HEK293 (cell line): ENCODE results near the gene NMNAT2.
"Not testable (repeated sequence)": the region's sequence is repeated elsewhere in the genome, so short reads cannot be mapped to it uniquely, and the experiment has no call there.

Experiments
- CTCF ChIA-PET: fragments of 350-600 bp; formaldehyde crosslinking; extraction: SDS; loops from one replicate; lab custom pipeline; 2021; ENCODE audit warnings: antibody characterized with exemption; lab: Yijun Ruan, JAX
- POLR2A ChIA-PET: fragments of 300-600 bp; formaldehyde crosslinking; extraction: SDS; loops from one replicate; lab custom pipeline; 2020; ENCODE audit warnings: antibody characterized with exemption, inconsistent platforms; lab: Yijun Ruan, JAX
- H3K27ac ChIP-seq: fragments of 200-500 bp; sonication (Bioruptor generic); 2 replicates; pipeline ENCODE4 v1.5.1; 2014; ENCODE audit warnings: low read depth, low read length, control low read depth, inconsistent platforms; ENCODE audit errors: extremely low read depth
- H3K36me3 ChIP-seq, 2 experiments: fragments of 200-500 bp in 1 of 2; sonication (Bioruptor generic) in 1 of 2; 1 replicate in 1 of 2; 2 replicates in 1 of 2; pipeline ENCODE4 v1.5.1; 2014 to 2017; ENCODE audit warnings: inconsistent platforms in 2 of 2, low read length in 2 of 2; ENCODE audit not compliant: control insufficient read depth in 2 of 2, insufficient read depth in 1 of 2
- H3K4me1 ChIP-seq: fragments of 200-500 bp; sonication (Bioruptor generic); 2 replicates; pipeline ENCODE4 v1.5.1; 2014; ENCODE audit warnings: mild to moderate bottlenecking, low read length, inconsistent platforms; ENCODE audit not compliant: control insufficient read depth, insufficient read depth
- H3K4me3 ChIP-seq: 2 replicates; pipeline ENCODE4 v1.5.1; 2011; ENCODE audit warnings: low read depth, mild to moderate bottlenecking, control low read depth, low read length, moderate library complexity
- H3K9me3 ChIP-seq: fragments of 200-500 bp; sonication (Bioruptor generic); 2 replicates; pipeline ENCODE4 v1.5.1; 2014; ENCODE audit warnings: low read depth, low read length, inconsistent platforms; ENCODE audit not compliant: control insufficient read depth, insufficient read depth
- KLF1 ChIP-seq: fragments of 450-650 bp; formaldehyde crosslinking; IDR thresholded peaks from 2 replicates; pipeline ENCODE4 v1.5.1; 2016; ENCODE audit warnings: missing biosample characterization, missing genetic modification characterization
- ZIC2 ChIP-seq: fragments of 450-650 bp; formaldehyde crosslinking; IDR thresholded peaks from 2 replicates; pipeline ENCODE4 v1.5.1; 2016; ENCODE audit warnings: missing biosample characterization, missing genetic modification characterization
- ZNF211 ChIP-seq: fragments of 450-650 bp; formaldehyde crosslinking; IDR thresholded peaks from 2 replicates; pipeline ENCODE4 v1.5.1; 2016; ENCODE audit warnings: low read depth, missing biosample characterization, missing genetic modification characterization
- ZNF366 ChIP-seq: fragments of 450-650 bp; formaldehyde crosslinking; conservative IDR thresholded peaks from 2 replicates; pipeline ENCODE4 v1.5.1; 2016; ENCODE audit warnings: missing biosample characterization, missing genetic modification characterization
- ZNF707 ChIP-seq: fragments of 450-650 bp; formaldehyde crosslinking; IDR thresholded peaks from 2 replicates; pipeline ENCODE4 v1.5.1; 2016; ENCODE audit warnings: missing biosample characterization, missing genetic modification characterization
- ZNF830 ChIP-seq: fragments of 450-650 bp; IDR thresholded peaks from 2 replicates; pipeline ENCODE4 v1.5.0; 2018; ENCODE audit warnings: missing biosample characterization, missing genetic modification characterization, low read depth, mild to moderate bottlenecking, moderate library complexity
- TF ChIP-seq, protein P1 (sequence below): fragments of 450-650 bp; formaldehyde crosslinking; IDR thresholded peaks from 2 replicates; pipeline ENCODE4 v1.5.1; 2016; ENCODE audit warnings: missing biosample characterization, missing genetic modification characterization
- TF ChIP-seq, protein P2 (sequence below): fragments of 450-650 bp; formaldehyde crosslinking; IDR thresholded peaks from 2 replicates; pipeline ENCODE4 v1.5.1; 2016; ENCODE audit warnings: missing biosample characterization, missing genetic modification characterization, borderline replicate concordance
- TF ChIP-seq, protein P3 (sequence below): fragments of 450-650 bp; formaldehyde crosslinking; IDR thresholded peaks from 2 replicates; pipeline ENCODE4 v1.5.1; 2016; ENCODE audit warnings: missing biosample characterization, missing genetic modification characterization

The NMNAT2 gene

DNA sequence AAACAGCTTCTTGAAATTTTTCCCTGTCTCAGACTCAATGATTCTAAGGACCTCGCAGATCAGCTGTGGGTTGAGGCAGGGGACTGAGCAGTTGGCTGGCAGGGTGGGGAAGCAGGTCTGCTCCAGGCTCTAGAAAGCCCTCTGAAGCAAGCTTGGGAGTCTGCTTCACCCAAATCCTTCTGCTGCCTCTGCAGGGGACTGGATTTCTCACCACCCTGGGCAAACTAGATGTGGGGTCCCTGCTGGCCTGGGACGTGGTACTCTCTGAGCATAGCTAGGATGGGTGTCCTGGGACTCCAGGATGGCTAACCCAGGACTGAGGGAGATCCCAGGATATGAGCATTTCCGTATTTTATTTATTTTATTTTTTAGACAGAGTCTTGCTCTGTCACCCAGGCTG lies 142.9 kb downstream of the NMNAT2 start (continued):
- TF ChIP-seq, protein P1, sequence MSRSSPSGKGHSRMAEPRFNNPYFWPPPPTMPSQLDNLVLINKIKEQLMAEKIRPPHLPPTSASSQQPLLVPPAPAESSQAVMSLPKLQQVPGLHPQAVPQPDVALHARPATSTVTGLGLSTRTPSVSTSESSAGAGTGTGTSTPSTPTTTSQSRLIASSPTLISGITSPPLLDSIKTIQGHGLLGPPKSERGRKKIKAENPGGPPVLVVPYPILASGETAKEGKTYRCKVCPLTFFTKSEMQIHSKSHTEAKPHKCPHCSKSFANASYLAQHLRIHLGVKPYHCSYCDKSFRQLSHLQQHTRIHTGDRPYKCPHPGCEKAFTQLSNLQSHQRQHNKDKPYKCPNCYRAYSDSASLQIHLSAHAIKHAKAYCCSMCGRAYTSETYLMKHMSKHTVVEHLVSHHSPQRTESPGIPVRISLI: no peak
- TF ChIP-seq, protein P2, sequence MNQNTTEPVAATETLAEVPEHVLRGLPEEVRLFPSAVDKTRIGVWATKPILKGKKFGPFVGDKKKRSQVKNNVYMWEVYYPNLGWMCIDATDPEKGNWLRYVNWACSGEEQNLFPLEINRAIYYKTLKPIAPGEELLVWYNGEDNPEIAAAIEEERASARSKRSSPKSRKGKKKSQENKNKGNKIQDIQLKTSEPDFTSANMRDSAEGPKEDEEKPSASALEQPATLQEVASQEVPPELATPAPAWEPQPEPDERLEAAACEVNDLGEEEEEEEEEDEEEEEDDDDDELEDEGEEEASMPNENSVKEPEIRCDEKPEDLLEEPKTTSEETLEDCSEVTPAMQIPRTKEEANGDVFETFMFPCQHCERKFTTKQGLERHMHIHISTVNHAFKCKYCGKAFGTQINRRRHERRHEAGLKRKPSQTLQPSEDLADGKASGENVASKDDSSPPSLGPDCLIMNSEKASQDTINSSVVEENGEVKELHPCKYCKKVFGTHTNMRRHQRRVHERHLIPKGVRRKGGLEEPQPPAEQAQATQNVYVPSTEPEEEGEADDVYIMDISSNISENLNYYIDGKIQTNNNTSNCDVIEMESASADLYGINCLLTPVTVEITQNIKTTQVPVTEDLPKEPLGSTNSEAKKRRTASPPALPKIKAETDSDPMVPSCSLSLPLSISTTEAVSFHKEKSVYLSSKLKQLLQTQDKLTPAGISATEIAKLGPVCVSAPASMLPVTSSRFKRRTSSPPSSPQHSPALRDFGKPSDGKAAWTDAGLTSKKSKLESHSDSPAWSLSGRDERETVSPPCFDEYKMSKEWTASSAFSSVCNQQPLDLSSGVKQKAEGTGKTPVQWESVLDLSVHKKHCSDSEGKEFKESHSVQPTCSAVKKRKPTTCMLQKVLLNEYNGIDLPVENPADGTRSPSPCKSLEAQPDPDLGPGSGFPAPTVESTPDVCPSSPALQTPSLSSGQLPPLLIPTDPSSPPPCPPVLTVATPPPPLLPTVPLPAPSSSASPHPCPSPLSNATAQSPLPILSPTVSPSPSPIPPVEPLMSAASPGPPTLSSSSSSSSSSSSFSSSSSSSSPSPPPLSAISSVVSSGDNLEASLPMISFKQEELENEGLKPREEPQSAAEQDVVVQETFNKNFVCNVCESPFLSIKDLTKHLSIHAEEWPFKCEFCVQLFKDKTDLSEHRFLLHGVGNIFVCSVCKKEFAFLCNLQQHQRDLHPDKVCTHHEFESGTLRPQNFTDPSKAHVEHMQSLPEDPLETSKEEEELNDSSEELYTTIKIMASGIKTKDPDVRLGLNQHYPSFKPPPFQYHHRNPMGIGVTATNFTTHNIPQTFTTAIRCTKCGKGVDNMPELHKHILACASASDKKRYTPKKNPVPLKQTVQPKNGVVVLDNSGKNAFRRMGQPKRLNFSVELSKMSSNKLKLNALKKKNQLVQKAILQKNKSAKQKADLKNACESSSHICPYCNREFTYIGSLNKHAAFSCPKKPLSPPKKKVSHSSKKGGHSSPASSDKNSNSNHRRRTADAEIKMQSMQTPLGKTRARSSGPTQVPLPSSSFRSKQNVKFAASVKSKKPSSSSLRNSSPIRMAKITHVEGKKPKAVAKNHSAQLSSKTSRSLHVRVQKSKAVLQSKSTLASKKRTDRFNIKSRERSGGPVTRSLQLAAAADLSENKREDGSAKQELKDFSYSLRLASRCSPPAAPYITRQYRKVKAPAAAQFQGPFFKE (tag by site-specific recombination): no peak
- TF ChIP-seq ZNF707 (tag by site-specific recombination): no peak
- TF ChIP-seq ZNF211 (tag by site-specific recombination): no peak

DNA sequence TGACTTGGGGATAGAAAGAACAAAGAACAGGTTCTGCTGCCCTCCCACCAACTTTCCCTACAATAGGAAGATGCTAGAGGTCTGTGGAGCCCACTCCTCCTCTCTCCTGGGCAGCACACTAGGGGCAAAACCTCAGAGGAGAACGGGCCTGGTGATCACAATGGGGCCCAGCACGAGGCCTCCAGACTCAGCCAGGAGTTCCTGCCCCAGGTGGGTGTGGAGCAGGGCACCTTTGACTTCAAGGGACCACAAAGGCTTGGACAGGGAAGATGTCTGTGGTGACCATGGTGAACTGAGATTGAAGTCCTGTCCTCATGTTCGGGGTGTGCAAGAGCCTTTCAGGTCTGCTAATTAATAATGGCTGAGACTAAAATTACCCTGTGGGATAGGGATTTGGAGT lies 143.3 kb downstream of the NMNAT2 start:
- Histone ChIP-seq H3K4me3 (no peak overlapping the region), H3K9me3 (no peaks in the 10 kb centered on the region), H3K27ac (0 out of 2 replicates have a peak overlapping the region, but pooled peaks have one; percentile 24), H3K4me1 (peaks cover 10% of the 10 kb centered on the region), H3K36me3 (no peaks in the 10 kb centered on the region)
- ChIA-PET POLR2A (no interaction called here), CTCF (interaction anchor here (1.2 kb wide), 1 partner anchor 410 kb away, joined by 3 read pairs; no protein-coding TSS in a partner anchor)
- no peak for TF ChIP-seq ZNF366 (tag by site-specific recombination)
- TF ChIP-seq, protein P3, sequence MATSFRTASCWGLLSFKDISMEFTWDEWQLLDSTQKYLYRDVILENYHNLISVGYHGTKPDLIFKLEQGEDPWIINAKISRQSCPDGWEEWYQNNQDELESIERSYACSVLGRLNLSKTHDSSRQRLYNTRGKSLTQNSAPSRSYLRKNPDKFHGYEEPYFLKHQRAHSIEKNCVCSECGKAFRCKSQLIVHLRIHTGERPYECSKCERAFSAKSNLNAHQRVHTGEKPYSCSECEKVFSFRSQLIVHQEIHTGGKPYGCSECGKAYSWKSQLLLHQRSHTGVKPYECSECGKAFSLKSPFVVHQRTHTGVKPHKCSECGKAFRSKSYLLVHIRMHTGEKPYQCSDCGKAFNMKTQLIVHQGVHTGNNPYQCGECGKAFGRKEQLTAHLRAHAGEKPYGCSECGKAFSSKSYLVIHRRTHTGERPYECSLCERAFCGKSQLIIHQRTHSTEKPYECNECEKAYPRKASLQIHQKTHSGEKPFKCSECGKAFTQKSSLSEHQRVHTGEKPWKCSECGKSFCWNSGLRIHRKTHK (tag by site-specific recombination): no peak
- TF ChIP-seq ZIC2 (tag by site-specific recombination): no peak

DNA sequence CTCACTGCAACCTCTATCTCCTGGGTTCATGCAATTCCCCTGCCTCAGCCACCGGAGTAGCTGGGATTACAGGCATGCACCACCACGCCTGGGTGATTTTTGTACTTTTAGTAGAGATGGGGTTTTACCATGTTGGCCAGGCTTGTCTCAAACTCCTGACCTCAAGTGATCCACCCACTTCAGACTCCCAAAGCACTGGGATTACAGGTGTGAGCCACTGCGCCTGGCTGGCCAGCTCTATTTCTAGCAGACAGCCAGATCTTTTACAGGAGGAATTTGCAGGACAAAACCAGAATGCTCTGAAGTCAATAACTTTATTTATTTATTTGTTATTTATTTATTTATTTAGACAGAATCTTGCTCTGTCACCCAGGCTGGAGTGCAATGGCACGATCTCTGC lies 144.2 kb downstream of the NMNAT2 start:
- H3K4me3 ChIP-seq, H3K27ac ChIP-seq, H3K4me1 ChIP-seq, H3K36me3 ChIP-seq, H3K9me3 ChIP-seq, POLR2A ChIA-PET: not testable (repeated sequence)
- CTCF ChIA-PET: interaction anchor here (1.9 kb wide), 1 partner anchor 8 kb away, joined by 9 read pairs; no protein-coding TSS in a partner anchor

DNA sequence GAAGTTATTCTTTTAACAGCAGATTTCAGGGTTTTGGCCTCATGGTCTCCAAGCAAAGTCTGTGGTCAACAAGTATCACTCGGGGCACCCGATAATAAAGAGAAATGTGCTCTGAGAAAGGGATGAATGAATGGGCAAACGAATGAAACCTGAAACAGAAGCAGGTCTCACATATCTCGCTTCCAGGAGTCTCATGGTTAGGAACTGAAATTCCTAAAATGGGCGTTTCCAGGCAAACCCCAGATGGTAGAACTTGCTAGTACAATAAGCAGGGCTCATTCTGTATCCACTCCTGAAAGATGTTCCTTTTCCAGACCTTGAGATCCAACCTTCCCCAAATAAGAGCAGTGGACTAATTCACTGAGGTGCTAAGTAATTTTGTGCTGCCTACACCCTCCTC lies 144.9 kb downstream of the NMNAT2 start:
- TF ChIP-seq ZNF830 (tag by site-specific recombination) (no peak), KLF1 (tag by site-specific recombination) (peak; percentile 71)
- Histone ChIP-seq H3K36me3 (no peaks in the 10 kb centered on the region), H3K4me1 (peaks cover 8% of the 10 kb centered on the region), H3K9me3 (no peaks in the 10 kb centered on the region), H3K4me3 (no peak overlapping the region), H3K27ac (no peak overlapping the region; the same call in 1 of the 2 replicates)
- POLR2A ChIA-PET: no interaction called here
- CTCF ChIA-PET: interaction anchor here (1.3 to 1.9 kb wide), 2 partner anchors 9 to 38 kb away, joined by 5 to 9 read pairs; no protein-coding TSS in a partner anchor
